Heart left ventricle (tissue), 13 donors: ENCODE measurements around the gene LIPC.

Experiments
- CTCF ChIP-seq, 12 donors: fragments of 200-600 bp; sonication (generic) in 4 of 12; IDR thresholded peaks; one replicate each; pipeline versions ENCODE4 v1.5.0 to v1.8.0; 2018 to 2022; ENCODE audit warnings: antibody characterized with exemption in 12 of 12, mild to moderate bottlenecking in 5 of 12
- POLR2A ChIP-seq, 2 donors: fragments of 450-650 bp; IDR thresholded peaks; one replicate each; pipeline ENCODE4 v1.6.1; 2017; ENCODE audit warnings: antibody characterized with exemption in 2 of 2, mild to moderate bottlenecking in 2 of 2, moderate library complexity in 2 of 2
- donor health status: ischemic (EF 13 %, LVEDD 7.1; RV severe dilation, severe dysfunction).
- donor health status: DM: no; HTN: yes; CAD: no.
- donor health status: DM: no; HTN: no; CAD: no.
- donor health status: ischemic (EF 25% LVEDD 6.9; RV normal size, moderate dysfunction).
- donor health status: ischemic (EF 25% LVEDD 5.7; RV mildly dilated, moderate dysfunction).
- donor health status: ischemic (EF 35%, LVEDD 5.7; RV mildly dilated, moderate dysfunction).
- donor health status: nonischemic (EF 11% LVEDD 7.7; RV severe dilation, severe dysfunction).
- donor health status: DM: yes; HTN: yes; CAD: no.
- donor health status: PGD.
- donor health status: ischemic (EF 29% LVEDD 5.4; RV normal size, mild dysfunction).
- donor health status: nonischemic (EF 23%, LVEDD 6.1; RV moderate dilation, normal function).

- no peak for TF ChIP-seq CTCF (IDR thresholded peaks at IDR 0.05)
- no peak for TF ChIP-seq POLR2A (IDR thresholded peaks at IDR 0.05)
These were observed 45.1 kb upstream of the LIPC start for GRCh38 chr15:58386641-58387040.
